ENCODE results near the gene PIKFYVE. TPM values are rescaled to one million over a fixed set of nuclear protein-coding genes. Genes with fewer than 3 reads are reported as not detected.

PIKFYVE gene
- total RNA-seq, 4 donors from 2014 or later: 35.2 to 51.3 (median 41.7) TPM

DNA sequence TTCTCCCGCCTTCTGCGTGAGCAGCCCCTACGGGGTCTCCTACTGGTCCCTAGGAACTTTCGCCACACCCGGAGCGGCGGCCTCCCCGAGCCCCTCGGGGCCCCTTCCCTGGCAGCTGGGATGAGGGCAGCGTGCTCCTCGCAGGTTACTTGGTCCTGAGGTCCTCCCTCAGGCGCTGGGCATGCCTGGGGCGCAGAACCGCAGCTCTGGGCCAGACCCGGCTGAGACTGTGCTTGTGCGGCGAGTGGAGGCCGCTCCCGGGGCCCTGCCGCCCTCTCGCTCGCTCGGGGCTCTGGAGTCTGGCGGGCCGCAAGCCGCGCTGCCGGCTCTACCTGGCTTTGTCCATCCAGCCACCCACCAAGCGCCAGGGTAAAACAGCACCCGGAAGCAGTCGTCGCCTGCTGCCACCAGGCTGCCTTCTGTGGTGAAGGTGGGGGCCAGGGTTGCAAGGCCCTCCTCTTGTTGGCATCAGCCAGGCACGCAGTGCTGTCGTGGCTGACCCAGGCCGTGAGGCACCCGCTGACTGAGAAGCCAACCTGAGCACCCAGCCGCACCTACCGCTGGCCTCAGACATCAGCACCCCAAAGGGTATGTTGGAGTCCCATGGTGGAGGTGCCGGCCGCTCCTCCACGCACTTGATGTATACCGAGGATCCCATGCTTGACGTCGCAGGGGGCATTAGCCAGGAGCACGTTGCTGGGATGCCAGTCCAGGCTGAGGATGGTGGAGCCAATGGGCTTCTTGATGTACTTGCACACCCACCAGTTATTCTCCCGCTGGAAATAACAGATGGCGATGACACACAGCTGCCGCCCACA is 94.4 kb downstream of the PIKFYVE start:
- Histone ChIP-seq H3K27ac (no peak overlapping the region), H3K36me3 (no peaks in the 10 kb centered on the region), H3K4me1 (peaks cover 10 to 16% of the 10 kb centered on the region in 2 donors), H3K9me3 (no peaks in the 10 kb centered on the region), H3K27me3 (no peaks in the 10 kb centered on the region), H3K4me3 (replicated peaks in 1 of 3) (no peak overlapping the region)
- WGBS, 2 donors: 94% methylated on average over 32 to 35 of the region's 48 CpGs
- no peak for DNase-seq
- intact Hi-C loops (cut with DNase I): no loop called here
- TF ChIP-seq POLR2A (IDR thresholded peaks at IDR 0.05) (no peak), CTCF (IDR thresholded peaks at IDR 0.05) (no peak)

GRCh38 chr2:208361077-208361441 is 95.0 kb downstream of the PIKFYVE start:
- TF ChIP-seq POLR2A (IDR thresholded peaks at IDR 0.05): no peak
- TF ChIP-seq CTCF (IDR thresholded peaks at IDR 0.05): no peak
- intact Hi-C loops (cut with DNase I): no loop called here
- H3K4me3 ChIP-seq (replicated peaks in 1 of 3): no peak overlapping the region
- peaks cover 10 to 16% of the 10 kb centered on the region in 2 donors for H3K4me1 ChIP-seq
- DNase-seq: no peak
- H3K9me3 ChIP-seq: no peaks in the 10 kb centered on the region
- H3K36me3 ChIP-seq: no peaks in the 10 kb centered on the region
- 96 to 97% methylated on average over 2 to 9 of the region's 9 CpGs for WGBS, 2 donors
- no peaks in the 10 kb centered on the region for H3K27me3 ChIP-seq
- no peak overlapping the region for H3K27ac ChIP-seq

DNA sequence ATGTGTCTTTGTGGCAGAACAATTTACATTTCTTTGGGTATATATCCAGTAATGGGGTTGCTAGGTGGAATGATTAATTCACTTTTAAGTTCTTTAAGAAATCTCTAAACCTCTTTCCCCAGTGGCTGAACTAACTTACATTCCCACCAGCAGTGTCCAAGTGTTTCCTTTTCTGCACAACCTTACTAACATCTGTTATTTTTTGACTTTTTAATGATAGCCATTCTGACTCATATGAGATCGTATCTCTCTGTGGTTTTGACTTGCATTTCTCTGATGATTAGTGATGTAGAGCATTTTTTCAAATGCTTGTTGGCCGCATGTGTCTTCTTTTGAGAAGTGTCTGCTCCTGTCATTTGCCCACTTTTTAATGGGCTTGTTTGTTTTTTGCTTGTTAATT is 97.4 kb downstream of the PIKFYVE start:
- no peak for DNase-seq
- Histone ChIP-seq H3K36me3 (no peaks in the 10 kb centered on the region), H3K27me3 (no peaks in the 10 kb centered on the region), H3K4me1 (no peaks in the 10 kb centered on the region), H3K27ac (no peak overlapping the region), H3K9me3 (no peaks in the 10 kb centered on the region), H3K4me3 (replicated peaks in 1 of 3) (no peak overlapping the region)
- no peak for TF ChIP-seq POLR2A (IDR thresholded peaks at IDR 0.05)
- no peak for TF ChIP-seq CTCF (IDR thresholded peaks at IDR 0.05)
- 78 to 80% methylated on average over 2 of the region's 2 CpGs for WGBS, 2 donors
- intact Hi-C loops (cut with DNase I): no loop called here

DNA sequence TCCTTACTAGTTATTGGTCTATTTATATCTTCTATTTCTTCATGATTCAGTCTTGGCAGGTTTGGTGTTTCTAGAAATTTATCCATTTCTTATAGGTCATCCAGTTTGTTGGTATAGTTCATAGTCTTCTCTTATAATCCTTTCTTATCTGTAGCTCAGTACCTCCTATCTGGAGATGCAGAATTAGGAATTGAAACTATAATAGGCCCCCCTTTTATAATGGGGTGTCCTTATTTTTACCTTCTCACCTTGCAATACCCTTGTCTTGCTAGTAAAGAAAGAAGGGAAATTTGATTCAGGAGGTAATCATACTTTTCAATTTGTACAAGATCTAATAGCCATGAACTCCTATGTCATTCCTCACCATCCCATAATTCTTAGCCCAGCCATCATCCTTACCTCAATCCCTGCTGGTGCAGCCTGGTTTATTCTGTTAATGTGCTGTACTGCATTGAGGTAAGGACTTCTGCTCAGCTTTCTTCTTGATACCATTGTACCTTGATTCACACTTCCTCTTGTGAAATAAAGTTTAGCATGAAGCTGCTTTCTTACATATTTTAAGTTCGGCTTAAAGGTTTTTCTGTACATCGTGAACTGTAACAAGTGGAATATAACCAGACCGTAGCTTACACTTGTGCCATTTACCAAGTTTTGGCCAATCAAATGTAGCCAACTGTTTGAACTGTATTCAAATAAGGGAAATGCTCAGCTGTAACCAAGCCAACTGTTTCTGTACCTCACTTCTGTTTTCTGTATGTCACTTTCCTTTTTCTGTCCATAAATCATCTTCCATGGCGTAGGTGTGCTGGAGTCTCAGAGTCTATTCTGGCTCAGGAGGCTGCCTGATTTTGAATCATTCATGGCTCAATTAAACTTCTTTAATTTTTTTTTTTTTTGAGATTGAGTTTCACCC is 100.4 kb downstream of the PIKFYVE start:
- DNase-seq: no peak
- Histone ChIP-seq H3K27me3 (no peaks in the 10 kb centered on the region), H3K36me3 (no peaks in the 10 kb centered on the region), H3K4me3 (replicated peaks in 1 of 3) (no peak overlapping the region), H3K9me3 (no peaks in the 10 kb centered on the region), H3K4me1 (no peaks in the 10 kb centered on the region), H3K27ac (no peak overlapping the region)
- intact Hi-C loops (cut with DNase I): loop anchor here (2.0 kb wide), 1 partner anchor 26 kb away; no protein-coding TSS in a partner anchor
- 85% methylated on average over 4 of the region's 4 CpGs for WGBS, 2 donors
- TF ChIP-seq CTCF (IDR thresholded peaks at IDR 0.05) (no peak), POLR2A (IDR thresholded peaks at IDR 0.05) (no peak)

All from thyroid gland (tissue), 4 donors.